GM12892 (cell line): ENCODE measurements around the gene DDX51.

Experiments
- DNase-seq: peaks from one replicate; pipeline ENCODE4 v3.0.0; 2011; ENCODE audit not compliant: insufficient read length
- FAIRE-seq: peaks from 2 replicates; lab custom pipeline; 2011; peaks lifted over from hg19 to GRCh38; lab: Jason Lieb, UNC
- POLR2A ChIP-seq: IDR thresholded peaks from 2 replicates; pipeline ENCODE4 v1.6.1; 2011; ENCODE audit warnings: low read depth, low read length, control low read depth
- POLR2AphosphoS5 ChIP-seq: IDR thresholded peaks from 2 replicates; pipeline ENCODE4 v1.6.1; 2011; ENCODE audit warnings: low read depth, low read length, control low read depth
- TAF1 ChIP-seq: IDR thresholded peaks from 2 replicates; pipeline ENCODE4 v1.6.1; 2011; ENCODE audit warnings: low read depth, mild to moderate bottlenecking, control low read depth, low read length, borderline replicate concordance

The DDX51 gene

DNA sequence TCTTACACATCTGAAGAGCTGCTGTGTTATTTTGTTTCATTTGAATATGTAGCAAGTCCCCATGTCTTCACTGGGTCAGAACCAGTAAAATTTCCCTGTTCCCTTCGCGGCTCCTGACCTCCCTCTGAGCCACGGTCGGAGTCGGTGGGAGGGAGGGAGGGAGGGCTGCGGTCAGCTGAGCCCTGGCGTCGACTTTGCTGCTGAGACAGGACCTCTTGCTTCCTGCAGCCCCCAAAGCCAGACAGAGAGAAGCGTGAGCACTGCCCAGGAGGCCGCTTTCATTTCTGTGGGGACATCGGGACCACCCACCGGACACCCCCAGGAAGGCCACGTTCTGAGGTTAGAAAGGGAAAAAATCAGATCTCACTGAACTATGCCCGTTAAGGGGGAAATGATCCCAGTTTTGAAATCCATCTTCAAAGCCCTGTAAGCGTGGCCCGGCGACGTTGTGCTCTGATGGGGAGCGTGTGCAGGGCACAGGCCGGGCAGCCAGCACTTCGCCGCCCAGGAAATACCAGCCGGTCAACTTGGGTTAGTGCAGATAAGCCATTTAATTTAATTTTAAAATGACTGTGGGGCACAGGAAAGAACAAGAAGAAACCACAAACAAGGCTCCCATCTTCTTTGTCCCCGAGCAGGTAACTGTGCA lies 42.2 kb upstream of the DDX51 start:
- no peak for DNase-seq
- TF ChIP-seq TAF1 = no peak
- TF ChIP-seq POLR2A = no peak
- no peak for TF ChIP-seq POLR2AphosphoS5
- no peak for FAIRE-seq

DNA sequence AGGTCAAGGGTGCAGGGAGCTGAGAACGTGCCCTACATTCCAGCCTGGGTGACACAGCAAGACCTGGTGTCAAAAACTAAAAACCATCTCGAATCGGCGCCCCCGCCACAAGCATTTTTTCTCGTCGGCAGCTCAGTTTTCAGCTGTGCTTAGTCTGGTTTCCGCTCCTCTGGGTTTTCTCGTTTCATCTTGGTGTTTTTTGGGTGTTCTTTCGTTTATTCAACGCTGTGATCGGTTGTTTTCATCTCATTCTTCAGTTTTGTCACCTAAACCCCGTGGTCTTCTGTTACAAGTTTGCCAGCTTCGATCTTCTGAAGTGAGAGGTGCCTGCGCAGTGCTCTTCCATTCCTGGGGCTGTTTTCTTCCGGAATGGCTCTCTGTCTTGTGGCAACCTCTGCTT lies 41.6 kb upstream of the DDX51 start:
- no peak for DNase-seq
- FAIRE-seq = no peak
- no peak for TF ChIP-seq POLR2AphosphoS5
- no peak for TF ChIP-seq TAF1
- no peak for TF ChIP-seq POLR2A

DNA sequence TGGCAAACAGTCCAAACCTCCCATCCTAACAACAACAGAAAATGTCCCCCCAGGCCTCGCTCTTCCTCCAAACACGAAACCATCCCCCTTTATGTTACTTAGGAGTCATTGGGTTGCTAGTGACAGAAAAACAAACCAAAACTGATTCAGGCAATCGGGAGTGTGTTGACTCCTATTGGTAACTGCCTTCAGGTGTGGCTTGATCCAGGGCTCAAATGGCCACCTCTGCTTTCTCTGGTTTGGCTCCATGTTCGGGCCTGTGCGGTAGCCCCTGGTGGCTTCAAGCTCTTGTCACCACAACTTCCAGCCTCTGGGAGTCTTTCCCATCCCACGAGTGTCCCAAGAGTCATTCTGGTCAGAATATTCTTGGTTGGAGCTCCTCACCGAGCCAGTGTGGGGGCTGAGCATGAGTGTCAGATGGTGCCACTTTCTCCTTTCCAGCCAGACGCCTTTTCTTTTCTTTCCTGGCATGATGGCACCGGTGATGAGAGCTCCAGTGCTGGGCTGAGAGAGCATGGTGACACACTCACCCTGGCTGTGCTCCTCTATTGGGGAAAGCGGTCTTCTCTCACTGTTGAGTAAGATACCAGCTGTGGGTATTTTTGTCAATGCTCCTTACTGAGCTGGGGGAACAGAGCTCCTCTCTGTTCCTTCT lies 38.7 kb upstream of the DDX51 start:
- FAIRE-seq (no peak), DNase-seq (no peak)
- no peak for TF ChIP-seq POLR2A
- no peak for TF ChIP-seq TAF1
- no peak for TF ChIP-seq POLR2AphosphoS5

- FAIRE-seq (no peak), DNase-seq (no peak)
- TF ChIP-seq TAF1 = no peak
- TF ChIP-seq POLR2AphosphoS5 = no peak
- no peak for TF ChIP-seq POLR2A
Measured at GRCh38 chr12:132182206-132182710, 38.1 kb upstream of the DDX51 start.

DNA sequence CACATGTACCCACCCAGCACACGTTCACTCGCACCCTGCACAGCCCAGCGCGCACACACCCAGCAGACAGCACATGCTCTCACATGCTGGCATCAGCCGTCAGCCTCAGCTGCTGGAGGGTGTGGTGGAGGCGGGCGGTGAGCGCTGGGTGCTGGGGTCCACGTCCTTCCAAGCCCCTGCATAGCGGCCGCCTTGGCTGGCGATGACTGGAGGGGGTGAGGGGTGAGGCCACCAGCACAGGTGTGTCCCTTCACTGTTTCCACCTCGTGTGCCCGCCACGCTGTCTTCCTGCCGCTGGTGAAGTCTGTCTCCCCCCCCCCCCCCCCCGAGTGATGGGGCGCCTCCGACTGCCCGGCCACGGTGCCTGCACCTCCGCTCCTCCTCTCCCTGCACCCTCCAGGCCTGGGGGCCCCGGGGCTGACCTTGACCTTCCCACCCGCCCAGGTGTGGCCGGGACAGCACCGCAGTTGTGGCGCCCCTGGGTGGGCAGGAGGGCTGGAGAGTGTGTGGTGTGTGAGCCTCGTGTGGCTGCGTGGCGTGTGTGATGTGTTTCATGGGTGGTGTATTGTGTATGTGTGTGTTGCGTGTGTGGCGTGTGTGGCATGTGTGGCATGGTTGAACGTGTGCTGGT lies 37.6 kb upstream of the DDX51 start:
- FAIRE-seq (no peak), DNase-seq (no peak)
- TF ChIP-seq TAF1 = no peak
- no peak for TF ChIP-seq POLR2AphosphoS5
- no peak for TF ChIP-seq POLR2A

DNA sequence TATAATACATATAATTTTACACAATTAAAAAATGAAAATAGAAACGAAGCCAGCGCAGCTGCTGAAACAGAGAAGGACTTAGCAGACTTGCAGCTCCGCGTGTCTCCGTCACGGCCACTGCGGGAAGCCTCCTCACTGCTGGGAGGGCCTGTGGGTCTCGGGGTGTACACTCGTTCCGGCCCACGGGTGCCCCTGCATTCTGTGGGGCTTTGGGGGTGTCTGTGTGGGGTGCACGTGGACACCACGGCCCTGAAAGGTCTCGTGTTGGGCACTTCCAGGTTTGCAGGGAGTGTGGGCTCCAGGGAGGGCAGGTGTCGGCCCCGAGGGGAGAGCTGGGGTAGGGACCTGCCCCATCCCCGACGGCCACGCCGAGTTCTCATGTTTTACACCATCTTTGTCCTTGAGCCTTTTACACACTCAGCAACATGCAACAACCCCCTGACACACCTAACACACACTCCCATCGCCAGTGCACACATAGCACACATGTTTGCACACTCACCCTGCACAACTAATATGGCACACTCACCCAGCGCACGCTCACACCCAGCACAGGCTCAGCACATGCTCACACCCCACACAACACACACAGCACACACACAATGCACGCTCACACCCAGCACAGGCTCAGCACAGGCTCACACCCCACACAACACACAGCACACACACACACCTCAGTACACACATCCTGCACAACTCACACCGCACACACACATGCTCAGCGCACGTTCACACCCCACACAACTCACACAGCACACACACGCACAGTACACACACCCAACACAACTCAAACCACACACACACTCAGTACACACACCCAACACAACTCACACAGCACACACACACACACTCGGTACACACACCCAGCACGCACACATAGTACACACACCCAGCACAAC lies 36.8 kb upstream of the DDX51 start:
- TF ChIP-seq POLR2AphosphoS5 (no peak), POLR2A (no peak), TAF1 (no peak)
- DNase-seq (no peak), FAIRE-seq (no peak)

GRCh38 chr12:132179431-132180362 lies 35.6 kb upstream of the DDX51 start:
- DNase-seq = no peak
- no peak for FAIRE-seq
- TF ChIP-seq TAF1 = no peak

DNA sequence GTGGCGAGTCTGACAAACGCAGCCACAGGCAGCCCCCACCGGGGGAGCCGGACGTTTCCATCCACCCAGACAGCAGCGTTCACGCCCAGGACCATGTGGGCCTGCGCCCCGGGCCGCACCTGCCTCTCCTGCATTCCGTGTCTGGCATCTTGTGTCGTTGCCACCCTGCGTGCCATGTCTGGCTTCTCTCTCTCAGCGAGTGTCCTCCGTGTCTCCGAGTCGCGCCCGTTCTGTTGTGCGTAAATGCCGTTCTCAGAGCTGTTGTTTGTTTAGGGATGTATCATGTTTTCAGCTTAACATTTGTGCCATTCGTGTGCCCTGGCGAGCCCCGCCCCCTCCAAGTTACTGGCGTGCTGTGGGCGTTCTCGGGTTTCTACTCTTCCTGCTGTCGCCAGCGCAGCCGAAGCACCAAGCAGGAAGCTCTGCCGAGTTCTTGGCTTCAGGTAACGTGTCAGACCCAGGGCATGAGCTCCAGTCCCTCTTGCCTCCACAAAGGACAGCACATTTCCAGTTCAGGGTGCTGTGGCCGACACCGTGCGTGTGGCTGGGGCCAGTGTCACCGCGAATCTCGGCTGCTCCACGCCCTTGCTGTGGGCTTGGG lies 34.8 kb upstream of the DDX51 start:
- TF ChIP-seq TAF1 (no peak), POLR2AphosphoS5 (no peak), POLR2A (no peak)
- DNase-seq (no peak), FAIRE-seq (no peak)

- no peak for FAIRE-seq
- TF ChIP-seq POLR2A (no peak), TAF1 (no peak), POLR2AphosphoS5 (no peak)
- no peak for DNase-seq
Measured at GRCh38 chr12:132178316-132178715, 34.2 kb upstream of the DDX51 start.

DNA sequence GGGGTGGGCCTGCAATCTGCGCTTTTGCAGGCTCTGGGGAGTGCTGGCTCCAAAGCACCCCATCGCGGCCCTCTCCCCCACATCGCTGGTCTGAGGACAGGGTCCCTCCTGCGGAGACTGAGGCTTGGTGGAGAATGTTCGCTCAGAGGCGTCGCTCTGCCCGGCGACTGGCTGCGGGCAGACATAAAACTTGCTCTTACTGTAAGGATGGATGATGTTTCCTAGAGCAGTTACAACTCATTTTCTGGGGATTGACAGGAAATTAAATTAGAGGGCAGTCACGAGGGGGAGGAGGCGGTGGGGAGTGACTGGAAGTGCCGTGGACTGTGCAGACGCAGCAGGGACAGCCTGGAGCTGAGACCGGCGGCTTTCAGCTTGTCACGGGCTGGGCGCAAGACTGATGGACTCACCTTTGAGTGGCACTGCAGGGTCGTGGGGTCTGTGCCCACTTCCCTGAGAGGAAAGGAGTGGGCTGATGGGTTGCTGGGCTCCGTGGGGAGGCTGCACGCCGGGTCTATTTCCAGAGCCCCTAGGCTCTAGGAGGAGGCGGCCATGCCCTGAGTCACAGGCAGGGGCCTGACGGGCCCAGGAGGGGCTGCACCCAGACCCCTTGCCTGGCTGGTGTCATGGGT lies 32.9 kb upstream of the DDX51 start:
- FAIRE-seq = no peak
- no peak for DNase-seq
- no peak for TF ChIP-seq POLR2A
